Cardiac fibroblast (primary cell): ENCODE results near the gene ZBTB17.

Experiments
- DNase-seq, 2 donors: peaks; one replicate each; pipeline versions ENCODE4 v3.0.0 to v3.0.0-alpha.2; 2010; ENCODE audit warnings: low read depth in 2 of 2
- H3K4me3 ChIP-seq, 2 donors: replicated peaks in 1 of 2; 1 replicate in 1 of 2; 2 replicates in 1 of 2; pipeline ENCODE4 v1.5.1; 2011; ENCODE audit warnings: low read depth in 2 of 2, low read length in 2 of 2, mild to moderate bottlenecking in 2 of 2, moderate library complexity in 1 of 2
- TF ChIP-seq, protein P1 (sequence below): IDR thresholded peaks from one replicate; pipeline ENCODE4 v1.5.1; 2011; ENCODE audit warnings: low read depth, mild to moderate bottlenecking, low read length, inconsistent platforms

The ZBTB17 gene

GRCh38 chr1:16014509-16015482 lies 38.9 kb upstream of the ZBTB17 start:
- no peak for DNase-seq
- no peak overlapping the region for H3K4me3 ChIP-seq
- TF ChIP-seq, protein P1, sequence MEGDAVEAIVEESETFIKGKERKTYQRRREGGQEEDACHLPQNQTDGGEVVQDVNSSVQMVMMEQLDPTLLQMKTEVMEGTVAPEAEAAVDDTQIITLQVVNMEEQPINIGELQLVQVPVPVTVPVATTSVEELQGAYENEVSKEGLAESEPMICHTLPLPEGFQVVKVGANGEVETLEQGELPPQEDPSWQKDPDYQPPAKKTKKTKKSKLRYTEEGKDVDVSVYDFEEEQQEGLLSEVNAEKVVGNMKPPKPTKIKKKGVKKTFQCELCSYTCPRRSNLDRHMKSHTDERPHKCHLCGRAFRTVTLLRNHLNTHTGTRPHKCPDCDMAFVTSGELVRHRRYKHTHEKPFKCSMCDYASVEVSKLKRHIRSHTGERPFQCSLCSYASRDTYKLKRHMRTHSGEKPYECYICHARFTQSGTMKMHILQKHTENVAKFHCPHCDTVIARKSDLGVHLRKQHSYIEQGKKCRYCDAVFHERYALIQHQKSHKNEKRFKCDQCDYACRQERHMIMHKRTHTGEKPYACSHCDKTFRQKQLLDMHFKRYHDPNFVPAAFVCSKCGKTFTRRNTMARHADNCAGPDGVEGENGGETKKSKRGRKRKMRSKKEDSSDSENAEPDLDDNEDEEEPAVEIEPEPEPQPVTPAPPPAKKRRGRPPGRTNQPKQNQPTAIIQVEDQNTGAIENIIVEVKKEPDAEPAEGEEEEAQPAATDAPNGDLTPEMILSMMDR = no peak

- no peak overlapping the region for H3K4me3 ChIP-seq
- TF ChIP-seq, protein P1 = no peak
- no peak for DNase-seq
These were observed 38.0 kb upstream of the ZBTB17 start for GRCh38 chr1:16013908-16014258.

DNA sequence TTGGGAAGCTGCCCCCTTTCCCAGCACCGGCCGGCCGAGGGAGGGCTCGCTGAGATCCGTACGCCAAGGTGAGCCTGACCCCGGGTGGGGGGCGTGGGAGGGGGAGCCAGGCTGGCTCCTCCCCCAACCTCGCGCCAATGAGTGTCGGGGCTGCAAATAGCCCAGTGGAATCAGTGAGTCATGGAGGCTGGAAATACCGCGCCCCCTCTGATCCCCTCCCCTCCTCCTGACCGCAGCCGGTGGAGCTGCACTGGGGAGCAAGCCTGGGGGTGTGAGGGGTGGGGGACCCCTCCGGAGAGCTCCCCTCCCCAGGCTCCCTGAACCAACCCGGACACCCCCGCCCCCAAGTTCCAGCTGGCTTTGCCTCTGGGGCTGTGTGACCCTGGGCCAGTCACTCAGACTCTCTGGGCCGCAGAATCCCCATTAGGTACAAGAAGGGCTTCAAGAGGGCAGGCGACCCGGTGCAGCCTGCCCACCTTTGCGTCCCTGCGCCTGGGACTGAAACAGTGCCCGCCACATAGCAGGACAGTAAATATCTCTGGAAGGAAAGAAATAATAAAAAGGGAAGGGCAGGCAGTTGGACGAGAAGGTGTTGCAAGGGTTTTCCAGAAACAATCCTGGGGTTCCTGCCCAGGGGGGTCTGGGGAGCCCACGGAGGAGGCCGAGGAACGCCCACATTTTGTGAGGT lies 37.5 kb upstream of the ZBTB17 start:
- H3K4me3 ChIP-seq = peak overlapping the region in 1 of 2 donors; percentile 30
- TF ChIP-seq, protein P1 = no peak
- peak; percentile 58 to 72 for DNase-seq

DNA sequence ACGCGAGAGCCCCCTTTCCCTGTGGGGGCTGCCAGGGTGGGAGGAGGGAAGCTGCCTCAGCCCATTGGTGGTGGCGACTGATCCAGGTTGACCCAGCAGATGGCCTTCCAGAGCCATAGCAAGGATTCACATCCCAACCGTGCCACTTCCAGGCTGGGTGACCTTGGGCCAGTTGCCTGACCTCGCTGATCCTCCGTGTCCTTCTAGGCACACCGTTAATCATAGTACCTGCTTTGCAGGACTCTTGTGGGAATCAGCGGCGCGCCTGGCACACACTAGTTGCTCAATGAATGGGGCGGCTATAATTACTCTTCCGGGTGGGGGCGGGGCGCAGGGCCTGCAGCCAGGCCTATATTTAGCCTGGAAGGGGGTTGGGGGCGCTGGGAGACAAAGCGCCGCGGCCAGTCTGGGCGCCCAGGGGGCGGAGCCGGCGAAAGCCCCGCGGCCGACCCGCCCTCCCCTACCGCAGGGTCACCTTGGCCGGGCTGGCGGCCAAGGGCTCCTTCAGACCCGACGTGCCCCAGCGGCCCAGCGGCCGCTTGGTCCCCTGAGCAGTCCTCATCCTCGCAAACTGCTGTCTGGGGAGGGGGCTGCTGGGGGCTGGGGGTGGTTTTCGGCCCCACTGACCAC lies 36.8 kb upstream of the ZBTB17 start:
- H3K4me3 ChIP-seq = peak overlapping the region; percentile 19 to 30
- TF ChIP-seq, protein P1 = no peak
- peak; percentile 53 to 83 for DNase-seq

- TF ChIP-seq, protein P1 = no peak
- no peak overlapping the region for H3K4me3 ChIP-seq
- no peak for DNase-seq
These were observed 36.2 kb upstream of the ZBTB17 start for GRCh38 chr1:16011936-16012589.

GRCh38 chr1:16010837-16011236 lies 34.9 kb upstream of the ZBTB17 start:
- H3K4me3 ChIP-seq = no peak overlapping the region
- TF ChIP-seq, protein P1 = no peak

More at GRCh38 chr1:16010837-16011236, 34.9 kb upstream of the ZBTB17 start:
- no peak for DNase-seq
